Measurements from ENCODE around the gene RPS18.
A peak's percentile ranks its signal among the peaks of the same experiment; 100 is the strongest.
"Not testable (repeated sequence)": the region's sequence is repeated elsewhere in the genome, so short reads cannot be mapped to it uniquely, and the experiment has no call there.

The RPS18 gene

GRCh38 chr6:33272275-33273128 is 627 bp downstream of the RPS18 start:
- no peak for DNase-seq (ENCODE audit: low spot score)

GRCh38 chr6:33273129-33273923 is 1.5 kb downstream of the RPS18 start:
- no peak for DNase-seq (ENCODE audit: low spot score)

GRCh38 chr6:33273924-33274902 is 2.3 kb downstream of the RPS18 start:
- no peak for DNase-seq (ENCODE audit: low spot score)

GRCh38 chr6:33275795-33276580 is 4.1 kb downstream of the RPS18 start:
- DNase-seq (ENCODE audit: low spot score): not testable (repeated sequence)

GRCh38 chr6:33276581-33276863 is 4.6 kb downstream of the RPS18 start:
- DNase-seq (ENCODE audit: low spot score): no peak

GRCh38 chr6:33276864-33277662 is 5.2 kb downstream of the RPS18 start, which contains the start of gene B3GALT4:
TSS of gene B3GALT4 (plus strand) at chr6:33277123. CDS start at chr6:33277420, 297 bp downstream.
- DNase-seq (ENCODE audit: low spot score): peak; percentile 79

GRCh38 chr6:33277663-33278391 is 6.0 kb downstream of the RPS18 start:
- no peak for DNase-seq (ENCODE audit: low spot score)

- DNase-seq (ENCODE audit: low spot score): no peak
These were observed 6.5 kb downstream of the RPS18 start for GRCh38 chr6:33278392-33278741.

- no peak for DNase-seq (ENCODE audit: low spot score)
These were observed 6.9 kb downstream of the RPS18 start for GRCh38 chr6:33278810-33279209.

GRCh38 chr6:33279257-33279695 is 7.4 kb downstream of the RPS18 start:
- no peak for DNase-seq (ENCODE audit: low spot score)

GRCh38 chr6:33279971-33280511 is 8.2 kb downstream of the RPS18 start:
- DNase-seq (ENCODE audit: low spot score): peak; percentile 61

- DNase-seq (ENCODE audit: low spot score): no peak
These were observed 8.7 kb downstream of the RPS18 start for GRCh38 chr6:33280539-33280938.

GRCh38 chr6:33285214-33285613 is 13.3 kb downstream of the RPS18 start:
- DNase-seq (ENCODE audit: low spot score): not testable (repeated sequence)

- DNase-seq (ENCODE audit: low spot score): no peak
These were observed 15.4 kb downstream of the RPS18 start for GRCh38 chr6:33286946-33287914.

GRCh38 chr6:33288141-33288920 is 16.5 kb downstream of the RPS18 start:
- no peak for DNase-seq (ENCODE audit: low spot score)

GRCh38 chr6:33288921-33289783 is 17.3 kb downstream of the RPS18 start, which contains the start of the genes PFDN6 and WDR46:
TSS of gene PFDN6 (plus strand) at chr6:33289601. CDS start at chr6:33289857, 256 bp downstream.
TSS of gene WDR46 (minus strand) at chr6:33289239. CDS start at chr6:33289170, 69 bp downstream.
- DNase-seq (ENCODE audit: low spot score): peak; percentile 89

Measured in SW480 (cell line).